Measurements from ENCODE around the gene CASP7. TPM values are rescaled to one million over a fixed set of nuclear protein-coding genes. Genes with fewer than 3 reads are reported as not detected.

Gene CASP7
- total and polyA plus RNA-seq, 2 of the 8 experiments (the other 6 are each of a cell fraction or from before 2014, with no cell fraction given) = 2.3 to 4.1 TPM

GRCh38 chr10:113656896-113657295, 22.8 kb upstream of the CASP7 start (continued):
- TF ChIP-seq ATF3 (IDR thresholded peaks at IDR 0.05; ENCODE audit: insufficient read depth, low read depth, low read length) (no peak), TBP (IDR thresholded peaks at IDR 0.05; ENCODE audit: low read depth, low read length) (no peak), RNF2 (IDR thresholded peaks at IDR 0.05; ENCODE audit: borderline replicate concordance, low read depth, low read length, missing control alignments, poor library complexity, severe bottlenecking) (no peak), GTF2F1 (IDR thresholded peaks at IDR 0.05; ENCODE audit: borderline replicate concordance, low read depth, low read length) (no peak)
